CD1c-positive myeloid dendritic cell (primary cell): ENCODE measurements around the gene PRR23B.
"Not testable (repeated sequence)": the region's sequence is repeated elsewhere in the genome, so short reads cannot be mapped to it uniquely, and the experiment has no call there.

Experiments
- DNase-seq: peaks from one replicate; pipeline ENCODE4 v3.0.0-alpha.2; 2016; ENCODE audit errors: extremely low spot score

The PRR23B gene

DNA sequence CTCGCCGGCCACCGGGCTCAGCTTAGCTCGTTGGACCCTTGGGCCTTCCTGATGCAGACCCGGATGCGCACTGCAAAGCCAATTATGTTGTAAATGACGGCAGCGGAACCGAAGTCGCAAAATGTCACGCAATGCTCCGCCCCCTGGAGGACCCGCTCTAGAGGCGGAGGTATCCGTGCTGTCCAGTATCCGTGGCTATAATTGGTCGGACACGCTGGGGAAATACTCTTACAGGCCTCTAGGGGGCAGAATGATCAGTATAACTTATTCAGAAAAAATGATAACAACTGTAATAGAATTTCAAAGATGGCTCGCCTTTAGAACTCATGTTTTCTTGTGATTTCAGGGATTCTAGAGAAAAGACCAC, at the start of gene PRR23B:
Gene PRR23B, minus strand, starts transcription at position 59 of the 367 bp plus-strand sequence. CDS start 265 bp downstream, outside the sequence.
- no peak for DNase-seq

DNA sequence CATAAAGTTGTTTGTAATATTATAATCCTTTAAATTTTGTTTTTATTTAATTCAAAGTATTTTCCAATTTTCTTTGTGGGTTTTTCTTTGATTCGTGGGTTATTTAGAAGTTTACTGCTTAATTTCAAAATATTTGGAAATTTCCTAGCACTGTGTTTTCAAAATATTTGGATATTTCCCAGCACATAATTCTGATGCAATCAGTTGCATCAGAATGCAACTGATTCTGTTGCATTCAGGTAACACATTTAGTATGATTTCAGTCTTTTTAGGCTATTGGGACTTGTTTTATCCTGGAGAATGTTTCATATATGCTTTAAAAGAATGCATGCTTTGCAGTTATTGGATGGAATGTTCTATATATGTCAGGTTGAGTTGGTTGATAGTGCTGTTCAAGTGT, 42.2 kb upstream of the PRR23B start:
- DNase-seq = no peak

DNA sequence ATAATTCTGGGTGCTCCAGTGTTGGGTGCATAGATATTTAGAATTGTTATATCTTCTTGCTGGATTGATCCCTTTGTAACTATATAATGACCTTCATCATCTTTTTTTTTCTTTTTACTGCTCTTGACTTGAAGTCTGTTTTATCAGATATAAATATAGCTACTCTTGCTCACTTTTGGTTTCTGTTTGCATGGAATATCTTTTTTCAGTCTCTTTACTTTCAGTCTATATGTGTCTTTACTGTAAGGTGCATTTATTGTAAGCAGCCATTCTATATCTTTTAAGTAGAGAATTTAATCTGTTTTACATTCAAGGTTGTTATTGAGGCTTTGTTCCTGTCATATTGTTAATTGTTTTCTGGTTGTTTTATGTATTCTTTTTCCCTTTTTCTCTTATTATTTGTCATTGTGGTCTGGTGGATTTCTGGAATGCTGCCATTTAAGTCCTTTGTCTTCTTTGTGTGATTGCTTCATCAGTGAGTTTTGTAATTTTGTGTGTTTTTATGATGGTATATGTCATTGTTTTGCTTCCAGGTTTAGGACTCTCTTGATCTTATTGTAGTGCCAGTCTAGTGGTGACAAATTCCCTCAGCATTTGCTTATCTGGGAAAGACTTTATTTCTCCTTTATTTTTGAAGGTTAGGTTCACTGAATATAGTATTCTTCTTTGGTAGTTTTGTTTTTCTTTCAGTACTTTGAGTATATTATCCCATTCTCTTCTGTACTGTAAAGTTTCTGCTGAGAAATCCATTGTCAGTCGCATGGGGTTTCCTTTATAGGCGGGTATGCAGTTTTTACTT, 32.3 kb upstream of the PRR23B start:
- DNase-seq = no peak

DNA sequence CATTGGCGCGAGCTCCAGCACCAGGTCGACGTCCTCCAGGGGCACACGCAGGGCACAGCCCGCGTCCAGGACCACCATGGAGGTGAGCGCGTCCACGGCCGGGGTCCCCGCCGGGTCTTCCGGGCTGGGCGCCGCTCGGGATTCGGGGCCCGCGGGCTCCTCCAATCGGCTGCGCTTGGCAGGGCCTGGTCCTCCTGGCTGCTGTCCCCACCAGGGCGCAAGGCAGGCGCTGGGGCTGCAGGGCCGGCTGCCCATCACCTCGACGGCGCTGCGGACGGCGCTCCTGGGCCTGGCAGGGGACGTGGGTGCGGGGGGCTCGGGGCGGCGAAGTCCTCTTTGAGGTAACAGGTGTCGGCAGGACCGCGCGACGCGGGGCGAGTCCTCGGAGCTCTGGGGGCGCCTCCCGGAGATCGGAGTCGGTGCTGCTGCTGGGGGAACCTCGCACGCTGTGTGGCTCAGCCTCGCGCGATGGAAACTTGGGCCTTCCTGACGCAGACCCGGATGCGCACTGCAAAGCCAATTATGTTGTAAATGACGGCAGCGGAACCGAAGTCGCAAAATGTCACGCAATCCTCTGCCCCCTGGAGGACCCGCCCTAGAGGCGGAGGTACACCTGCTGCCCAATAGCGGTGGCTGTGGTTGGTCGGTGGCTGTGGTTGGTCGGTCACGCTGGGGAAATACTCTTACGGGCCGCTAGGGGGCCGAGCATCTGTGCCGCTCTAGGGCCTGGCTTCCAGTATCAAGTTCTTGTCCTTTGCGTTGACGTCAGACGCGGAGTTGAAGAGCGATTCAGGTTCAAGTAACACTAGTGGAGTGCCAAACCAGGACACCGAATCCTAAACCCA, 23.9 kb upstream of the PRR23B start, which contains the start of gene PRR23C:
Gene PRR23C, minus strand, starts transcription at position 527 of the 845 bp plus-strand sequence. Its CDS starts 272 bp downstream, at position 255.
- DNase-seq = no peak

DNA sequence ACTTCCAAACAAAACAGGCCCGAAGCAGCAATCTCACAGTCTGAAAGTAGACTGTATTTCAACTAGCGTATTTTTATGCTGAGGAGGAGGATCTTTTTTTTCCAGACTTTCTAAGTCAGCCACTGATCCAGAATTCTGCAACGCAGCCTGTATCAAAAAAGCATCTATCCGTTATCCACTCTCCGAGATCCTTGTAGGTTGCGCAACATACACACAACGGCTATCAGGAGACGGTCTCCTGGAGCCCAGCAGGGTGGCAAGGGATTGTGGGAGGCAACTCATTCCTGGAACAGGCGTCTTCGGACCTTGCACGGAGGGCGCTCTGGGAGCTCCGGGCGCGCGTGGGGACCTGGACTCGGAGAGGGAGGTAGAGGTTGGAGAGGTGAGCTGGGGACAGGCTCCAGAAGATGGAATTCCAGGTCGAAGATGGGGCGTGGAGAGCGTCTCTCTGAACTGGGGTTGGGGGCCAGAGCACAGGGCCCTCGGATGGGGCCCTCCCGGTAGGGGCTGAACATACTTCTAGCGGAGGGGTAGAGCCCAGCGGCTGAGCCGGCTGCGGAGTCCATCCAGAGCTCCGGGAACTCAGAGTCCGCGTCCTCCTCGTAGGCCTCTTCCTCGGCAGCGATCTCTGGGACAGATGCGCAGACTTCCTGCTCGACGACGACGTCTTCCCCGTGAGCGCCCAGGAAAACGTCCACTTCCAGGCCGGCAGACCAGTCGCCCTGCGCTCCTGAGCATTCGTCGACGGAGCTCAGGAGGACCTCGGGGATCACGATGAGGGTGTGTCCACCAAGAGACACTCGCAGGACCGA, 23.0 kb upstream of the PRR23B start:
- no peak for DNase-seq

DNA sequence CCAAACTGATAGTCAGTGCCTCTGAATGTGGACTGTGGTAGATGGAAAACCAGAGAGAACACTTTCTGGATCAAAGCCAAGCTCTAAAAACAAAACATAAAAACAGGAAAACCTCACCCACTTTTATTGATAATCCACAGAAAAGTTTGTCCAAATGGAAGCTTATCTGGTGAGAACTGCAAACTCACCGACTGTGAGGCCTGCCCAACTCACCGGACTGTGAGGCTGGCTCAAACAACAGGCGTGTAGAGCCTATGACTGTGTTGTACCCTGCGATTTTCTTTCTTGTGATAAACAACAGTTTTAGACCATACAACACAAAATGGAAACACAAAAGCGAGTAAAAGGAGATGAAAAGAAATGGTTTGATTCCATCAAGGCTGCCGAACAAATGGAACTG, 16.8 kb upstream of the PRR23B start:
- no peak for DNase-seq

DNA sequence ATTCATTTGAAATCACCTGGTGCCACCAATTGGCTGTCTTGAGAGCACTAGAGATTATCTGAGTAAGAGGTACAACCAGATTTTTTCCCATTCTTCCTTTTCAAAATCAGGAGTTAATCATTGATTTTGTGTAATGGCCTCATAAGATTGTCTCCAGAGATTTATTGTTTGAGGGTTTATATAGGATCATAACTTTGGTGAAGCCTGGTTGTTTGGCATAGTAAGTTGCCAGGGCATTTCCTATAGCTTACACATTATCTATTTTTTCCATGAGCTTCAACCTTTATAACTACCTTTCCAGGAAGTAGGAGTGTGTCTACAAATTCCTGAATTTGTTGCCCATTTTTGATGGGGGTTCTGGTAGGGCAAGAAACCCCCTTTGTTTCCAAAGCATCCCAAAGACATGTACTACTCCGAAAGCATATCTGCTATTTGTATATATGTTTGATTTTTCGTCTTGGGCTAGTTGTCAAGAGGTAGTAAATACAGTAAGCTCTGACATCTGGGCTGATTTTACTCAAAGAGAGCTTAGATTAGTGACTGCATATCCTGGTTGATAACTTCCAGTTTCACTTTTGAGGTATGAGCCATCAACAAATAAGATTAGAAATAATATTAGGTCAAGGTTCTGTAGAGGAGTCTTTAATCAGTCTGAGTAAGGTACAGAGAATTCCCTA, 11.7 kb upstream of the PRR23B start:
- DNase-seq = no peak

DNA sequence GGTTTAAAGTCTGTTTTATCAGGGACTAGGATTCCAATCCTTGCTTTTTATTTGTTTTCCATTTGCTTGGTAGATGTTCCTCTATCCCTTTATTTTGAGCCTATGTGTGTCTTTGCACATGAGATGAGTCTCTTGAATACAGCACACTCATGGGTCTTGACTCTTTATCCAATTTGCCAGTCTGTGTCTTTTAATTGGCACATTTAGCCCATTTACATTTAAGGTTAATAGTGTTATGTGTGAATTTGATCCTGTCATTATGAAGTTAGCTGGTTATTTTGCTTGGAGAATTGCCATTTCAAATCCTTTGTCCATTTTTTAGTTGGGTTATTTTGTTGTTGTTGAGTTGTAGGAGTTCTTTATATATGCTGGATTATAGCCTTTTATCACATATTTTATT, 9.8 kb upstream of the PRR23B start:
- DNase-seq = not testable (repeated sequence)

DNA sequence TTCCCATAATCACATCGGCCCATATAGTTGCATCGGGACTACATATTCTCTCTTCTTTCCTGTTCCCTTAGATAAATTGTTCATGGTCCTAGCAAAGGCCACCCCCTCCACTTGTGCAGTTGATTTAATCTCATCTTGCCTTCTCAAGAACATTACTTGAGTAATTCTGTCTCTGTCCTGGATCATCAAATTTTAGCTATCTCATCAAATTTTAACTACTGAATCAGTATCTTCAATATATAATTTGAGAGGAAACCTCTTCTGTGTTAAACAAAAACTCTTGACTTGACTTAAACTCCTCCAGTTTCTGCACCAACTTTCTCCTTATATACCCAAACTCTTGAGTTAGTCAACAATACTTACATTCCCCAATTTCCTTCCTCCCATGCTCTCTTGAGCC, 4.2 kb upstream of the PRR23B start:
- no peak for DNase-seq

DNA sequence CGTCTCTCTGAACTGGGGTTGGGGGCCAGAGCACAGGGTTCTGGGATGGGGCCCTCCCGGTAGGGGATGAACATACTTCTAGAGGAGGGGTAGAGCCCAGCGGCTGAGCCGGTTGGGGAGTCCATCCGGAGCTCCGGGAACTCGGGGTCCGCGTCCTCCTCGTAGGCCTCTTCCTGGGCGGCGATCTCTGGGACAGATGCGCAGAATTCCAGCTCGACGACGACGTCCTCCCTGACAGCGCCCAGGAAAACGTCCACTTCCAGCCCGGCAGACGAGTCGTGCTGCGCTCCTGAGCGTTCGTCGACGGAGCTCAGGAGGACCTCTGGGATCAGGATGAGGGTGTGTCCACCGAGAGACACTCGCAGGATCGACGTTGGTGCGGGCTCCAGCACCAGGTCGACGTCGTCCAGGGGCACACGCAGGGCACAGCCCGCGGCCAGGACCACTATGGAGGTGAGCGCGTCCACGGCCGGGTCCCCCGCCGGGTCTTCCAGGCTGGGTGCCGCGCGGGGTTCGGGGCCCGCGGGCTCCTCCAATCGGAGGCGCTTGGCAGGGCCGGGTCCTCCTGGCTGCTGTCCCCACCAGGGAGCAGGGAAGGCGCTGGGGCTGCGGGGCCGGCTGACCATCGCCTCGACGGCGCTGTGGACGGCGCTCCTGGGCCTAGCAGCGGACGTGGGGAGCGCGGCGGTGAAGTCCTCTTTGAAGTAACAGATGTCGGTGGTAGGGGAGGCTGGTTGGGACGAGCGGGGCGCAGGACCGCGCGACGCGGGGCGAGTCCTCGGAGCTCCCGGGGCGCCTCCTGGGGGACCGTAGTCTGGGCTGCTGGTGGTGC, 474 bp downstream of the PRR23B start:
- no peak for DNase-seq

DNA sequence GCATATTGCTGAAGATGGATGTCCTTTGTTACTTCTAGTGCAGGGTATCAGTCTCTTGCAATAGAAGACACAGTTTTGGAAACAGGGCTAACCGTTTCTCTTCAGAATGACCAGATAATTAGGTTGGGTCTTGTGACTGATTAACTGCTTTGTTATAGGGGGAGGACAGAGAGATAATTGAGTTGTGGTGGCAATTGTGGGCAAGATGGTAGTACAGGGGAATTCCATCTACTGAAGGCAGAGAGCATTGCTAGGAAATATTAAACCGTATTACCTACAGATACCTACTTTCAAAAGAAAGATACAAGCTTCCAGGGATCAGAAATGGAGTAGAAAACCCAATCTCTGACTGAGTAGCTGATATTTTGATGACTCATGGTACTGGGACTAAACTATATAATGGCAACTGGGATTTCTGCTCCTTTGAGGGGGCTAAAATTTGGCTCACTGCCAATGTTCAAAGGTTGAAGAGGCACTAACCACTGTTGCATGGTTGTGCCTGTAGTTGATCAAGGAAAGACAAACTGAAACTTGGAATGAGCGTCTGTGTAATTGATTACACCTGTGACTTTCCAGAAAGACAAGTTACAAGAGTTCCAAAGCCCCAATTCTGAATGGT, 4.2 kb downstream of the PRR23B start:
- DNase-seq = no peak

DNA sequence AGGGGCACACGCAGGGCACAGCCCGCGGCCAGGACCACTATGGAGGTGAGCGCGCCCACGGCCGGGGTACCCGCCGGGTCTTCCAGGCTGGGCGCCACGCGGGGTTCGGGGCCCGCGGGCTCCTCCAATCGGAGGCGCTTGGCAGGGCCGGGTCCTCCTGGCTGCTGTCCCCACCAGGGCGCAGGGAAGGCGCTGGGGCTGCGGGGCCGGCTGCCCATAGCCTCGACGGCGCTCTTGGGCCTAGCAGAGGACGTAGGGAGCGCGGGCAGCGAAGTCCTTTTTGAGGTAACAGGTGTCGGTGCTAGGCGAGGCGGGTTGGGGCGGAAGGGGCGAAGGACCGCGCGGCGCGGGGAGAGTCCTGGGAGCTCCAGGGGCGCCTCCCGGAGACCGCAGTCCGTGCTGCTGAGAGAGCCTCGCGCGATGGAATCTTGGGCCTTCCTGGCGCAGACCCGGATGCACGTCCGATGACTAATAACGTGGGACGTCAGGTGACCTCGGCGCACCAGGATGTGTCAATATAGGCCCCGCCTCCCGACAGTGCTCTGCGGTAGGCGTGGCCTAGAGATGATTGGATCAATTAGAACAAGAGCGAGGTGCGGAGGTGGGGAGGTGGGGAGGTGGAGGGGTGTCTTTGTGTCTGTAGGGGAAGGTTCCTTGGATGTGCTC, 14.5 kb downstream of the PRR23B start, which contains the start of gene PRR23A:
Gene PRR23A, minus strand, starts transcription at position 218 of the 666 bp plus-strand sequence. Its CDS starts 0 bp downstream, at position 218.
- DNase-seq = no peak

DNA sequence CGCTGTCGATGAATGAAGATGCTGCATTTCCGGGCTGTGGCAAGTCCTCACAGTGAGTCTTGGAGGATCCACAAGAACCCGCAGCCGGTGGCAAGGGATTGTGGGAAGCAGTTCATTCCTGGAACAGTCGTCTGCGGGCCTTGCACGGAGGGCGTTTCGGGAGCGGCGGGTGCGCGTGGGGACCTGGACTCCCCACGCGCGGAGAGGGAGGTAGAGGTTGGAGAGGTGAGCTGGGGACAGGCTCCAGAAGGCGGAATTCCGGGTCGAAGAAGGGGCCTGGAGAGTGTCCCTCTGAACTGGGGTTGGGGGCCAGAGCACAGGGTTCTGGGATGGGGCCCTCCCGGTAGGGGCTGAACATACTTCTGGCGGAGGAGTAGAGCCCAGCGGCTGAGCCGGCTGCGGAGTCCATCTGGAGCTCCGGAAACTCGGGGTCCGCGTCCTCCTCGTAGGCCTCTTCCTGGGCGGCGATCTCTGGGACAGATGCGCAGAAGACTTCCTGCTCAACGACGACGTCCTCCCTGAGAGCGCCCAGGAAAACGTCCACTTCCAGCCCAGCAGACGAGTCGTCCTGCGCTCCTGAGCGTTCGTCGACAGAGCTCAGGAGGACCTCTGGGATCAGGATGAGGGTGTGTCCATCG, 15.3 kb downstream of the PRR23B start:
- DNase-seq = no peak

DNA sequence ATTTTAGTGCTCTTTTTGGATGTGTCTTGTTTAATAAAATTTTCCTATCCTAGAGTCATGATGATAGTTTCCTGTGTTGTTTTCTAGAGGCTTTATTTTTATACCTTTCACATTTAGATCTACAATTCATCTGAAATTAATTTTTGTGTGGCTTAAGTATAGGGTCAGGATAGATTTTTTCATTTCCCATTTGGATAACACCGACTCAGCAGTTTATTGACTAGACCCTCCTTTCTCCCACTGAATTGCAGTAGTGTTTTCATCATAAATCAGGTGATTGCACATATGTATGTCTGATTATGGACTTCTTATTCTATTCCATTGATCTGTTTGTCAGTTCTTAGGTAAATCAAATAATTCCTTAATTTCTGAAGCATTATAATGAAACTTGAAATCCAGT, 25.0 kb downstream of the PRR23B start:
- no peak for DNase-seq

DNA sequence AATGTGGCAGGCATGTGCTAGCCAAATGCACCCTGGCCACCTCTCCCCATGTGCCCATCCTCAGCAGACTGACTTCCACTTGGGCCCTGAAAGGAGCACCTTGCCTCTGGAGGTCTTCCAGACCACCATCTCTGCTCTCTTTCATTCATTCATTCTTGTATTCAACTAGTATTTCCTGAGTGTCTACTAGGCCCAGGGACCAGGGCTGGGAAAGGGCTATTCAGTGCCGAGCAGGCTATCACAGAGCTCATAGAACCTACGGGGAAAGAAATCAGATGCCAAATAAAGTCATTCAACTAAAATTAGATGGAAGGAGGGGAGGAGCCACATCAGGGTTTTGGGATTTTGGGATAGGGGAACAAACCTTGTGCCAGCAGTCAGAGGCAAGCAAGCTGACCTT, 33.5 kb downstream of the PRR23B start:
- DNase-seq = no peak

DNA sequence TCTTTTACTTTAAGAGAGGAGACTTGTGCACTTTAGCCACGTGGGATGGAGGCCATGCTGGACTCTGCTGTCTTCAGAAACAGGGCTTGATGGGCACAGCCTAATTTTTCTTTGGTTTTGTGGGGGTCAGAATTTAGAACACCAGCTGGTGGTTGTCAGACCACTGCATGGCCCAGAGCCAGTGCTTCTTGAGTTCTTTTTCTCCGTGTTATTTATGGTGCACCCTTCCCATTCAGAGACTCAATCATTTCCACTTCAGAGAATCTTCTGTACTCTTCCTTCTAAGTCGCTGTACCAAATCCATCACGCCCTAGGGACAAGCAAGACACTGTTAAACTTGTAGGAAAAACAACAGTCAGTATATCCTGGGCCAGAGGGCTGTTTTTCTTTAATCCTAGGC, 34.8 kb downstream of the PRR23B start:
- no peak for DNase-seq

DNA sequence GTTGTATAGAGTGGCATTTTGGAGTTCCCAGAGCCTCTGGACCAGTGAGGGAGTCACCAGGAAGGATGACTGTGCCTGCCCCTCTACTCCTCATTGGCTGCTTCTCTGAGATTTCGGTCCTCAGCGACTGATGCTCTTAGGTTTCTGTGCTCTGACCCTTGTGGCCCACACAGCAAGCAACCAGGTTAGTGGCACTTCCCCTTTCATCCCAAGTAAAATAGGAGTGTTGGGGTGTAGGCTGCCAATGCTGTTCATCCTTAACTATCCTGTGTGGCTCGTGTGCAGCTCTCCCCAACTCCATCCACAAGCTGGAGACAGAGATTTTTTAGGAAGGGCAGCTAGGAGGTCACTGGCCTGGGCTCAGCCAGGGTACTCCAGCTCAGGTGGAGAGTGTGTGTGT, 35.9 kb downstream of the PRR23B start:
- no peak for DNase-seq

DNA sequence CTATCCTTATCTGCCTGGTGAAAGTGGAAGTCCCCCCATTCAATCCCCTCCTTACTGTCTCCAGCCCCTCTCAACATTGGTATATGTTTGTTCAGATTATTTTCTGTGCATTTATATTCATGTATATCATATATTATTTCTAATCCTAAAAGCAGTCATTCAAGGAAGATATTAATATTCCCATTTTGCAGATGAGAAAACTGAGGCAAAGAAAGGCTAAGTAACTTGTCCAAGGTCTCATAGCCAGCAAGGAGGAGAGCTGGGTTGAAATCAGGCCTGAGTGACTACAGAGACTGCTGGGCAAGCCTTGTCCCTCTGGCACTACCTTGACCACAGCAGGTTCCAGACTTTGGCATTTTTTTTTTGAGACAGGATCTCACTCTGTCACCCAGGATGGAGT, 44.7 kb downstream of the PRR23B start:
- no peak for DNase-seq

DNA sequence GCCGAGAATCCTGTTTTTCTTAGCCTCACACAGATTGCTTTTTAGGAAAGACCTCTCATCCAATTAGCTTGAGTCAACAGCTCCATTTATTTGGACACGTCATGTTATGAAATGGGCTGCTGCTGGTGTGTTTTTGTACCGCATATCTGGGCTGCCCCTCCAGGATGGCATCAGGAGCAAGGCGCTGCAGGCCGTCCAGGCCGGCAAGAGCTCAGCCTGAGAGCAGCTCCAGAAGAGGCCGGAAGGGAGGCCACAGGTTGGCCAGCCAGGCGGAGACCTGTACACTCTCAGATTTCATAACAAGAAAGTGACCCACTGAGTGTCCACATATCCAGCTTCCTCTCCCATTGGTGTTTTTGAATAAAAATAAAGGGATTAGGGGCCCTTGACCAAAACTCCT, 45.4 kb downstream of the PRR23B start:
- no peak for DNase-seq
